ENCODE measurements around the gene ACOT7. TPM values are rescaled to one million over a fixed set of nuclear protein-coding genes. Genes with fewer than 3 reads are reported as not detected.

Gene ACOT7
- total RNA-seq, 1 donor from 2014 or later = 48.1 TPM

DNA sequence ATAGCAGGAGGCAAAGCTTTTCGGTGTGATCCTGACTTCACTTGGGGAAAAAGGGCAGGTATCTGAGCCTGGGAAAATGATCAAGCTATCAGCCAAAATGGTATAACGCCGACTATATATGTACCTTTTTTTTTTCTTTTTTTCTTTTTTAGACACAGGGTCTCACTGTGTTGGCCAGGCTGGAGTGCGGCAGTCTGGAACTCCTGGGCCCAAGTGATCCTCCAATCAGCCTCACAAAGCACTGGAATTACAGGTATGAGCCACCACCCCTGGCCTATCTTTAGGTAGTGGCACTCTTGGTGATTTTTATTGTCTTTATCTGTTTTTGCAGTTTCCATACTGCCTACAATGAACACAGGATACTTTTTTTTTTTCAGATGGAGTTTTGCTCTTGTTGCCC, 156.5 kb downstream of the ACOT7 start:
- TF ChIP-seq, protein P1, sequence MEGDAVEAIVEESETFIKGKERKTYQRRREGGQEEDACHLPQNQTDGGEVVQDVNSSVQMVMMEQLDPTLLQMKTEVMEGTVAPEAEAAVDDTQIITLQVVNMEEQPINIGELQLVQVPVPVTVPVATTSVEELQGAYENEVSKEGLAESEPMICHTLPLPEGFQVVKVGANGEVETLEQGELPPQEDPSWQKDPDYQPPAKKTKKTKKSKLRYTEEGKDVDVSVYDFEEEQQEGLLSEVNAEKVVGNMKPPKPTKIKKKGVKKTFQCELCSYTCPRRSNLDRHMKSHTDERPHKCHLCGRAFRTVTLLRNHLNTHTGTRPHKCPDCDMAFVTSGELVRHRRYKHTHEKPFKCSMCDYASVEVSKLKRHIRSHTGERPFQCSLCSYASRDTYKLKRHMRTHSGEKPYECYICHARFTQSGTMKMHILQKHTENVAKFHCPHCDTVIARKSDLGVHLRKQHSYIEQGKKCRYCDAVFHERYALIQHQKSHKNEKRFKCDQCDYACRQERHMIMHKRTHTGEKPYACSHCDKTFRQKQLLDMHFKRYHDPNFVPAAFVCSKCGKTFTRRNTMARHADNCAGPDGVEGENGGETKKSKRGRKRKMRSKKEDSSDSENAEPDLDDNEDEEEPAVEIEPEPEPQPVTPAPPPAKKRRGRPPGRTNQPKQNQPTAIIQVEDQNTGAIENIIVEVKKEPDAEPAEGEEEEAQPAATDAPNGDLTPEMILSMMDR (IDR thresholded peaks at IDR 0.05) = no peak

DNA sequence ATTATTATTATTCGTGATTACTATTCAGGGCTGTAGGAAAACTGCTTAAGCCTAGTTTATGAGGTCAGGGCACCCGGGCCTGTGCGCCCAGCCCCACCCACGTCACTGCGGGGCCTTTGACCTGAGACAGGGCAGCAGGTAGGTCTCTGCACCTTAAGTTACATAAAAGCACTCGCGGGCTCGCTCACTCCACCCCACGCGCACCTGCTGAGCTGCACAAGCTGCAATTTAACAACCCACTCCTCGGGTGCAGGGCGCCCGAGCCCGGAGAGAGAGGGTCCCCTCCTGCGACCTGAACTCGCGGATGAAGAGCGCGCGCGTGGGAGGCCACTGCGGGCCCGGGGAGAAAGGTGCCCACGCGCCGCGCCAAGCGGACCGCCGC, 158.3 kb downstream of the ACOT7 start:
- no peaks in the 10 kb centered on the region for H3K9me3 Mint-ChIP-seq (ENCODE audit: low read depth)
- peak overlapping the region; percentile 83 for H3K4me3 Mint-ChIP-seq (ENCODE audit: unreplicated experiment)
- no peak for DNase-seq (ENCODE audit: low spot score)
- peak overlapping the region; percentile 85 for H3K27ac Mint-ChIP-seq (ENCODE audit: unreplicated experiment)
- H3K4me1 Mint-ChIP-seq (ENCODE audit: low read depth) = peaks cover 12% of the 10 kb centered on the region
- H3K36me3 Mint-ChIP-seq (ENCODE audit: low read depth) = peaks cover 15% of the 10 kb centered on the region
- peaks cover 10% of the 10 kb centered on the region for H3K27me3 Mint-ChIP-seq (ENCODE audit: low read depth)
- TF ChIP-seq, protein P1 (IDR thresholded peaks at IDR 0.05) = no peak

More for the DNA sequence above, 156.5 kb downstream of the ACOT7 start:
- H3K4me1 Mint-ChIP-seq (ENCODE audit: low read depth) = peaks cover 18% of the 10 kb centered on the region
- peaks cover 22% of the 10 kb centered on the region for H3K27me3 Mint-ChIP-seq (ENCODE audit: low read depth)
- no peak for DNase-seq (ENCODE audit: low spot score)
- no peak overlapping the region for H3K4me3 Mint-ChIP-seq (ENCODE audit: unreplicated experiment)
- H3K27ac Mint-ChIP-seq (ENCODE audit: unreplicated experiment) = no peak overlapping the region
- no peaks in the 10 kb centered on the region for H3K9me3 Mint-ChIP-seq (ENCODE audit: low read depth)
- peaks cover 8% of the 10 kb centered on the region for H3K36me3 Mint-ChIP-seq (ENCODE audit: low read depth)

DNA sequence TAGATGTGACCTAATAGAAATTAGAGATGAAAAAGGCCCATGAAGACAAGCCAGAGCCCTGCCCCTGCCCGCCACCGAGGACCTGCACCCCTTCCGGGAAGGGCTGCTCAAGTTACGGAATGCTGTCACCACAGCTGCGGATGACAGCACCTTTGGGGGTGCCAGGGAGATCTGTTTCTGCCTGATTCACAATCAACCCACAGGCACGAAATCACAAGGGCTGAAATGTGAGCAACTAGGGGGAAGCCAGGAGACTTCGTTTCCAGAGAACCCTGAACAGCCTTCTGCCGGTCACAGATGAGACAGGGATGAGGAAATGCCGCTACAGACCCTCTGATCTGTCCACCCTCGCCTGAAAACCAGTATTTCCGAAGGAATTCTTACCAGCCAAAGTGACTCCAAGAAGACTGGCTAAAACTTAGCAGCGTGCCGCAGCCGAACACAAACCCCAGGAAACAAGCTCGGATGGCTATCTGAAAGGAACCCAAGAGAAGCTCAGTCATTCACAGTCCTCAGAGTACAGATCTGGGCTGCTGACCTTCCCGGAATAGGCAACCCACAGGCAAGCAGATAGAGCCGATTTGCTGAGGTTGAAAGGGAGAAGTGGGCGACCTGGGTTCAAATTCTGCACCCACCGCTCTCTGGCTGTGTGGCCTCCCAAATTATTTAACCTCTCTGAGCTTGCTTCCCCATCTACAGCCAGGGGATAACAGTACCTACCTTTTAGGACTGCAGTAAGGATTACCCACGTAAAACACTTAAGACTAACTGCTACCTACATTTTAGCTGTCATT, 158.9 kb downstream of the ACOT7 start:
- H3K4me3 Mint-ChIP-seq (ENCODE audit: unreplicated experiment) = peak overlapping the region; percentile 83
- H3K27ac Mint-ChIP-seq (ENCODE audit: unreplicated experiment) = peak overlapping the region; percentile 85
- H3K36me3 Mint-ChIP-seq (ENCODE audit: low read depth) = peaks cover 16% of the 10 kb centered on the region
- peaks cover 6% of the 10 kb centered on the region for H3K27me3 Mint-ChIP-seq (ENCODE audit: low read depth)
- DNase-seq (ENCODE audit: low spot score) = no peak
- TF ChIP-seq, protein P1 (IDR thresholded peaks at IDR 0.05) = no peak
- no peaks in the 10 kb centered on the region for H3K9me3 Mint-ChIP-seq (ENCODE audit: low read depth)
- peaks cover 12% of the 10 kb centered on the region for H3K4me1 Mint-ChIP-seq (ENCODE audit: low read depth)

DNA sequence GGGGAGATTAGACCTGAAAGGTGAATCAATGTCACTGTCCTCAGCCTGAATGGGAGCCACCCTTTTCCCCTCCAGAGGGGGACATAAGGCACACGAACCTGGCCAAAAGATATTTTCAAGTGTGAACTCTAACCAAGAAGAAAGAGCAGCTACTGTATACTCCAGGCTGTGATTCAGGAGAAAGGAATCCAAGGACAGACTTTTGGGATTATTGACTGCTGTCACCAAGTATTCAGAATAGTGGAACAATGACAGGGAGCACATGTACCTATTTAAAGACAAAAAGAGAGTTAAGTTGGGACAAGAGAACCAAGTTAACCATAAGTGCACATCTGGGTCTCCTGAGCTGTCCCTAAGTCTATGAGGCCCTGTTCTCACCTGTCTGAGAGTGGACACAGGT, 160.2 kb downstream of the ACOT7 start:
- Mint-ChIP-seq H3K36me3 (ENCODE audit: low read depth) (peaks cover 17% of the 10 kb centered on the region), H3K9me3 (ENCODE audit: low read depth) (no peaks in the 10 kb centered on the region), H3K4me3 (ENCODE audit: unreplicated experiment) (no peak overlapping the region), H3K4me1 (ENCODE audit: low read depth) (peaks cover 12% of the 10 kb centered on the region), H3K27ac (ENCODE audit: unreplicated experiment) (no peak overlapping the region), H3K27me3 (ENCODE audit: low read depth) (no peaks in the 10 kb centered on the region)
- no peak for DNase-seq (ENCODE audit: low spot score)
- TF ChIP-seq, protein P1 (IDR thresholded peaks at IDR 0.05) = no peak

DNA sequence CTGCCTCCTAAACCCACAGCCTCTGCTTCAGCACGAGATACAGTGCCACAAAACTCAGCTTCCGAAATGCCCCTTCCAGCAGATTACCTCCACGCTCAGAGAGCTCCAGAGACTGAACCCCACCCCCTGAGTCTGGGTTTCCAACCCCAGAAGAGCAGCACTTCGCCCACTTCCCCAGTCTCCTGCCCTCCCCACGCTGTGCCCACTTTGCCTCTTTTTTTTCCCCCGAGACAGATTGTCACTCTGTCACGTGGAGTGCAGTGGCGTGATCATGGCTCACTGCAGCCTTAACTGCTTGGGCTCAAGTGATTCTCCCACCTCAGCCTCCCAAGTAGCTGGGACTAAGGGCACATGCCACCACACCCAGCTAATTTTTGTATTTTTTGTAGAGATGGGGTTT, 167.9 kb downstream of the ACOT7 start:
- TF ChIP-seq, protein P1 (IDR thresholded peaks at IDR 0.05) = no peak
- no peaks in the 10 kb centered on the region for H3K9me3 Mint-ChIP-seq (ENCODE audit: low read depth)
- DNase-seq (ENCODE audit: low spot score) = no peak
- no peak overlapping the region for H3K27ac Mint-ChIP-seq (ENCODE audit: unreplicated experiment)
- H3K36me3 Mint-ChIP-seq (ENCODE audit: low read depth) = peaks cover 21% of the 10 kb centered on the region
- no peak overlapping the region for H3K4me3 Mint-ChIP-seq (ENCODE audit: unreplicated experiment)
- H3K27me3 Mint-ChIP-seq (ENCODE audit: low read depth) = no peaks in the 10 kb centered on the region
- H3K4me1 Mint-ChIP-seq (ENCODE audit: low read depth) = peaks cover 17% of the 10 kb centered on the region
